T-helper 1 cell treated with Interleukin-12 subunit alpha and Interleukin-12 subunit beta and Interleukin-4 antibody, amounts not matched to agents 30 ng/mL and 1 ng/mL, for 36 hours (primary cell): ENCODE results near the gene COL15A1. TPM values are rescaled to one million over a fixed set of nuclear protein-coding genes. Genes with fewer than 3 reads are reported as not detected.
"Not testable (repeated sequence)": the region's sequence is repeated elsewhere in the genome, so short reads cannot be mapped to it uniquely, and the experiment has no call there.

Source experiments
- intact Hi-C: fragments of 100-400 bp; cut with micrococcal nuclease; formaldehyde crosslinking; loops from one replicate; pipeline ENCODE4 v1.15.1; 2024
- total RNA-seq: library from RNA; stranded (reverse); gene quantifications from 2 replicates; pipeline ENCODE4 v1.2.3, GENCODE V29; 2022

Gene COL15A1
- total RNA-seq, 1 donor from 2014 or later = 0.51 TPM

- intact Hi-C loops = not testable (repeated sequence)
These were observed 66.7 kb downstream of the COL15A1 start for GRCh38 chr9:99010393-99010792.

GRCh38 chr9:99011161-99011709, 67.5 kb downstream of the COL15A1 start:
- intact Hi-C loops = no loop called here

GRCh38 chr9:99012957-99013512, 69.3 kb downstream of the COL15A1 start:
- intact Hi-C loops = loop anchor here (1.0 kb wide), 3 partner anchors 44 to 165 kb away; no protein-coding TSS in a partner anchor

GRCh38 chr9:99013550-99013949, 69.8 kb downstream of the COL15A1 start:
- intact Hi-C loops = loop anchor here (1.0 kb wide), 3 partner anchors 44 to 165 kb away; no protein-coding TSS in a partner anchor

GRCh38 chr9:99015448-99015847, 71.7 kb downstream of the COL15A1 start:
- intact Hi-C loops = no loop called here

- intact Hi-C loops = no loop called here
These were observed 72.2 kb downstream of the COL15A1 start for GRCh38 chr9:99015890-99016289.

GRCh38 chr9:99016681-99017387, 73.1 kb downstream of the COL15A1 start:
- intact Hi-C loops = no loop called here

- intact Hi-C loops = no loop called here
These were observed 74.9 kb downstream of the COL15A1 start for GRCh38 chr9:99018653-99019052.

- intact Hi-C loops = no loop called here
These were observed 76.0 kb downstream of the COL15A1 start for GRCh38 chr9:99019510-99020331.

- intact Hi-C loops = no loop called here
These were observed 77.2 kb downstream of the COL15A1 start for GRCh38 chr9:99020786-99021436.

GRCh38 chr9:99021512-99021911, 77.8 kb downstream of the COL15A1 start:
- intact Hi-C loops = no loop called here

- intact Hi-C loops = no loop called here
These were observed 79.5 kb downstream of the COL15A1 start for GRCh38 chr9:99023231-99023630.

- intact Hi-C loops = no loop called here
These were observed 80.1 kb downstream of the COL15A1 start for GRCh38 chr9:99023831-99024230.

- intact Hi-C loops = no loop called here
These were observed 81.3 kb downstream of the COL15A1 start for GRCh38 chr9:99024959-99025358.

GRCh38 chr9:99025616-99026270, 82.0 kb downstream of the COL15A1 start:
- intact Hi-C loops = no loop called here

- intact Hi-C loops = no loop called here
These were observed 82.7 kb downstream of the COL15A1 start for GRCh38 chr9:99026271-99026955.

GRCh38 chr9:99026956-99027298, 83.2 kb downstream of the COL15A1 start:
- intact Hi-C loops = no loop called here

GRCh38 chr9:99027443-99027842, 83.7 kb downstream of the COL15A1 start:
- intact Hi-C loops = no loop called here

GRCh38 chr9:99029083-99029645, 85.5 kb downstream of the COL15A1 start:
- intact Hi-C loops = no loop called here

- intact Hi-C loops = no loop called here
These were observed 86.4 kb downstream of the COL15A1 start for GRCh38 chr9:99030092-99030511.
